SU-DHL-6 (cell line): ENCODE data around the gene TMEM151A.

ENCODE experiments used
- H2AFZ ChIP-seq: fragments of 200-600 bp; sonication (generic); 2 replicates; pipeline ENCODE4 v1.6.1; 2014; ENCODE audit warnings: low read depth, mild to moderate bottlenecking, moderate library complexity, mixed read lengths, antibody characterized with exemption, low read length; ENCODE audit not compliant: severe bottlenecking
- H3F3A ChIP-seq: fragments of 200-600 bp; shearing (Covaris generic); 2 replicates; pipeline ENCODE4 v1.6.0; 2016; ENCODE audit warnings: antibody characterized with exemption, mild to moderate bottlenecking; ENCODE audit not compliant: insufficient read depth
- H3K27ac ChIP-seq: fragments of 200-600 bp; sonication (generic); 2 replicates; pipeline ENCODE4 v1.5.1; 2016; ENCODE audit warnings: low read depth, mild to moderate bottlenecking, low read length, moderate library complexity, mixed read lengths
- H3K27me3 ChIP-seq: fragments of 200-600 bp; sonication (generic), shearing (Covaris generic); 2 replicates; pipeline ENCODE4 v1.6.0; 2014; ENCODE audit warnings: mild to moderate bottlenecking, low read length
- H3K36me3 ChIP-seq: fragments of 200-600 bp; sonication (generic); 2 replicates; pipeline ENCODE4 v1.6.1; 2014; ENCODE audit warnings: mild to moderate bottlenecking, low read length, mixed read lengths
- H3K4me2 ChIP-seq: fragments of 300-600, 200-600 bp; shearing (Covaris generic), sonication (generic); 2 replicates; pipeline ENCODE4 v1.6.0; 2014; ENCODE audit warnings: low read length, low read depth, mild to moderate bottlenecking; ENCODE audit not compliant: poor library complexity, severe bottlenecking
- H3K4me3 ChIP-seq: fragments of 200-600 bp; sonication (generic); 2 replicates; pipeline ENCODE4 v1.5.1; 2014; ENCODE audit warnings: antibody characterized with exemption, low read length, mild to moderate bottlenecking, mixed read lengths; ENCODE audit not compliant: insufficient read depth, poor library complexity, severe bottlenecking
- H3K79me2 ChIP-seq: fragments of 200-600 bp; sonication (generic); 2 replicates; pipeline ENCODE4 v1.6.1; 2014; ENCODE audit warnings: mild to moderate bottlenecking, low read length, moderate library complexity; ENCODE audit not compliant: insufficient read depth
- H3K9ac ChIP-seq: fragments of 200-600 bp; sonication (generic); 2 replicates; pipeline ENCODE4 v1.7.0; 2014; ENCODE audit warnings: mild to moderate bottlenecking, low read length
- H3K9me2 ChIP-seq: fragments of 200-600 bp; sonication (generic); replicated peaks from 2 replicates; pipeline ENCODE4 v1.6.1; 2014; ENCODE audit warnings: low read length; ENCODE audit not compliant: insufficient read depth
- H3K9me3 ChIP-seq: fragments of 200-600 bp; sonication (generic); 2 replicates; pipeline ENCODE4 v1.6.1; 2014; ENCODE audit warnings: low read length, mixed read lengths; ENCODE audit not compliant: insufficient read depth
- H4K20me1 ChIP-seq: fragments of 200-600 bp; sonication (generic); 2 replicates; pipeline ENCODE4 v1.6.1; 2014; ENCODE audit warnings: low read depth, mild to moderate bottlenecking, antibody characterized with exemption, low read length, moderate library complexity, mixed read lengths
- EZH2phosphoT487 ChIP-seq: fragments of 200-600 bp; sonication (generic), shearing (Covaris generic); conservative IDR thresholded peaks from 2 replicates; pipeline ENCODE4 v1.6.1; 2018; ENCODE audit warnings: mild to moderate bottlenecking, antibody characterized with exemption, low read length, moderate library complexity, mixed read lengths
- TF ChIP-seq, protein P1 (sequence below): fragments of 200-600 bp; sonication (generic); IDR thresholded peaks from one replicate; pipeline ENCODE4 v1.5.1; 2017; ENCODE audit warnings: antibody characterized with exemption, mild to moderate bottlenecking, low read length, moderate library complexity; ENCODE audit not compliant: insufficient read depth, poor library complexity, severe bottlenecking

TMEM151A gene

DNA sequence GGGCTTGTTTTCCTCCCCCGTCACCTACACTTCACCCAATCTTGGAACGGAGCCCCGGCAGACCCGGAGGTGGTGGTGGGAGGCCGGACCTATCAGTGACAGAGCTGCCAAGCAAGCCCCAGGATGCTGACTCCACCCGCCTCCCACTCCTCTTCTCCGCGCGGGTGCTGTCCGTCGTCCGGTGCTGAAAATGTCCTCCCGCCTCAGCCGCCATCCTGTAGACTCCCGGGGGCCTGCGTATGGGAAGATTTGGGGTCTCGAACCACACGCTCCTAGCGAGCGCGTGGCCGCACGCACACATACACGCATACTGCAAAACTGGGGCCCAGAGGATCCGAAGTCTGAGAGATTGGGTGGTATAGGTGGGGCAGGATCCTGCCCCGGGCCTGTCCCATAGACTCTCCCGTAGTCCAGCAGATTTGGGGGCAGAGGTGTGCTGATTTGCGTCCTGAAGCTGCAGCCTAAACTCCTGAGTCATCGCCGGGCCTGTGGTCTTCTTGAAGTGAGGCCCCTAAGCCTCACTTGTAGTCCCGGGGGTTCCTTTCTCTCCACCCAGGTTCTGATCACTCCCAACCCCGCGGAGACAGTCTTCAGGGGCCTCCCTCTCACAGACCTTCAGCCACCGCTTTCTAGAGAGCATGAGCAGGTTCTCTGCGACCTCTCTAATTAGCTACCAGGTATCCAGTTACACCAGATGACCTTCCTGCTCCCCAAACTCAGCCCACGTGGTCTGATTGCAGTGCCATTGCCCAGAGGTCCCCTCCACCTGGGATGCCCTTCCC is 2.0 kb upstream of the TMEM151A start:
- no peak overlapping the region for H3K27ac ChIP-seq
- peak overlapping the region; percentile 67 for H3K4me2 ChIP-seq
- H3K4me3 ChIP-seq: peak overlapping the region; percentile 64
- peak overlapping the region; percentile 62 for H3K9ac ChIP-seq
- H3K36me3 ChIP-seq: no peaks in the 10 kb centered on the region
- TF ChIP-seq, protein P1, sequence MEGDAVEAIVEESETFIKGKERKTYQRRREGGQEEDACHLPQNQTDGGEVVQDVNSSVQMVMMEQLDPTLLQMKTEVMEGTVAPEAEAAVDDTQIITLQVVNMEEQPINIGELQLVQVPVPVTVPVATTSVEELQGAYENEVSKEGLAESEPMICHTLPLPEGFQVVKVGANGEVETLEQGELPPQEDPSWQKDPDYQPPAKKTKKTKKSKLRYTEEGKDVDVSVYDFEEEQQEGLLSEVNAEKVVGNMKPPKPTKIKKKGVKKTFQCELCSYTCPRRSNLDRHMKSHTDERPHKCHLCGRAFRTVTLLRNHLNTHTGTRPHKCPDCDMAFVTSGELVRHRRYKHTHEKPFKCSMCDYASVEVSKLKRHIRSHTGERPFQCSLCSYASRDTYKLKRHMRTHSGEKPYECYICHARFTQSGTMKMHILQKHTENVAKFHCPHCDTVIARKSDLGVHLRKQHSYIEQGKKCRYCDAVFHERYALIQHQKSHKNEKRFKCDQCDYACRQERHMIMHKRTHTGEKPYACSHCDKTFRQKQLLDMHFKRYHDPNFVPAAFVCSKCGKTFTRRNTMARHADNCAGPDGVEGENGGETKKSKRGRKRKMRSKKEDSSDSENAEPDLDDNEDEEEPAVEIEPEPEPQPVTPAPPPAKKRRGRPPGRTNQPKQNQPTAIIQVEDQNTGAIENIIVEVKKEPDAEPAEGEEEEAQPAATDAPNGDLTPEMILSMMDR: no peak
- no peak for TF ChIP-seq EZH2phosphoT487
- H3K79me2 ChIP-seq: no peaks in the 10 kb centered on the region
- H3K9me2 ChIP-seq: no peaks in the 10 kb centered on the region
- H2AFZ ChIP-seq: peak overlapping the region; percentile 76
- no peaks in the 10 kb centered on the region for H3F3A ChIP-seq
- no peaks in the 10 kb centered on the region for H3K27me3 ChIP-seq
- no peaks in the 10 kb centered on the region for H4K20me1 ChIP-seq
- H3K9me3 ChIP-seq: no peaks in the 10 kb centered on the region

DNA sequence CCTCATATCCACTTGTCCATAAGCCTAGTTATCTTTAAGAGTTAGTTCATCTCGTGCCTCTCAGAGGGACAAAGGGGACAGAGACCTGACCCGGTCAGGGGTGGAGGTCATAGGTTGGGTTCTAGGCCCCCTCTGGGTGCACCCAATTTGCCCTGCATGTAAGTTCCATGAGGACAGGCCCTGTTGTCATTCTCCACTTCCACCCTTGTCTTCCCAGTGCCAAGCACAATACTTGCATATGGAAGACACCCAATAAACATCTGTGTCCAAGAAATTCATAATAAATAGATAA is 1.4 kb upstream of the TMEM151A start:
- peak overlapping the region; percentile 67 for H3K4me2 ChIP-seq
- H3K9me2 ChIP-seq: no peaks in the 10 kb centered on the region
- no peaks in the 10 kb centered on the region for H3K9me3 ChIP-seq
- no peak overlapping the region for H3K4me3 ChIP-seq
- no peak overlapping the region for H2AFZ ChIP-seq
- no peaks in the 10 kb centered on the region for H3K79me2 ChIP-seq
- H3K9ac ChIP-seq: no peak overlapping the region
- no peak overlapping the region for H3K27ac ChIP-seq
- H3K27me3 ChIP-seq: no peaks in the 10 kb centered on the region
- TF ChIP-seq, protein P1: no peak
- no peak for TF ChIP-seq EZH2phosphoT487
- H4K20me1 ChIP-seq: no peaks in the 10 kb centered on the region
- H3K36me3 ChIP-seq: no peaks in the 10 kb centered on the region
- H3F3A ChIP-seq: no peaks in the 10 kb centered on the region

DNA sequence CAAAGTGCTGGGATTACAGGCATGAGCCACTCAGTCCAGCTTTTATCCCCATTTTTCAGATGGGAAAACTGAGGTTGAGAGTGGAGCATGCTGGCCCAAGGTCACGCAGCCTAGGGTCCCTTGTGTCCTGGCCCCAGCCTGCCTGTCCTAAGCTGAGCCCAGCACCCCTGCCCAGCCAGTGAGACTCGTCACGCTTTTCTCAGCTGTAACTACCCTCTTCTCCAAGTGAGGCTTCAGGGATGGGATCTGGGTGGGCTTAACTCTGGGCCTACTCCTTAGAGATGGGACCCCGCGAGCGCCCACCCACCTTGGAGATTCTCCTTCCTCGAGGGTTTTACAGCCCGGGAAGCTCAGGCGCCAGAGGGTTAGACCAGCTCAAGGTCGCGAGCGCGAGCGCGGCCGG is 390 bp upstream of the TMEM151A start:
- Histone ChIP-seq H3K9me3 (no peaks in the 10 kb centered on the region), H3K27me3 (no peaks in the 10 kb centered on the region), H2AFZ (no peak overlapping the region), H3K27ac (no peak overlapping the region), H3K4me3 (no peak overlapping the region), H4K20me1 (no peaks in the 10 kb centered on the region), H3K4me2 (no peak overlapping the region), H3K79me2 (no peaks in the 10 kb centered on the region), H3K9me2 (no peaks in the 10 kb centered on the region), H3F3A (no peaks in the 10 kb centered on the region), H3K36me3 (no peaks in the 10 kb centered on the region), H3K9ac (no peak overlapping the region)
- TF ChIP-seq, protein P1: no peak
- no peak for TF ChIP-seq EZH2phosphoT487
